Peyer's patch (tissue), 4 donors: ENCODE results near the gene PRR20G. TPM values are rescaled to one million over a fixed set of nuclear protein-coding genes. Genes with fewer than 3 reads are reported as not detected.

Experiments used
- DNase-seq, 3 donors: peaks; one replicate each; pipeline ENCODE4 v3.0.0-alpha.2; 2017 to 2019
- H3K27ac ChIP-seq, 4 donors: fragments of 200-600 bp; sonication (generic); one replicate each; pipeline ENCODE4 v1.5.1; 2016 to 2019
- H3K27me3 ChIP-seq, 2 donors: fragments of 200-600 bp; sonication (generic); one replicate each; pipeline ENCODE4 v1.5.1; 2019
- H3K36me3 ChIP-seq, 3 donors: fragments of 200-600 bp; sonication (generic); one replicate each; pipeline ENCODE4 v1.5.1; 2016 to 2019
- H3K4me1 ChIP-seq, 4 donors: fragments of 200-600 bp; sonication (generic); one replicate each; pipeline ENCODE4 v1.5.1; 2016 to 2019
- H3K4me3 ChIP-seq, 4 donors: fragments of 200-600 bp; sonication (generic); 1 replicate in 3 of 4; 2 replicates in 1 of 4; pipeline ENCODE4 v1.5.1; 2016 to 2019; ENCODE audit warnings: mild to moderate bottlenecking in 1 of 4
- H3K9me3 ChIP-seq, 4 donors: fragments of 200-600 bp; sonication (generic); one replicate each; pipeline ENCODE4 v1.5.1; 2016 to 2019; ENCODE audit warnings: mild to moderate bottlenecking in 1 of 4
- CTCF ChIP-seq, 6 experiments: fragments of 450-650 bp in 4 of 6; fragments of 200-600 bp in 2 of 6; sonication (generic) in 1 of 6; IDR thresholded peaks; one replicate each; pipeline ENCODE4 v1.5.1; 2017 to 2019; ENCODE audit warnings: antibody characterized with exemption in 6 of 6, mild to moderate bottlenecking in 3 of 6, moderate library complexity in 1 of 6
- POLR2A ChIP-seq, 2 donors: fragments of 450-650 bp; IDR thresholded peaks; one replicate each; pipeline ENCODE4 v1.5.1; 2017; ENCODE audit warnings: antibody characterized with exemption in 2 of 2, mild to moderate bottlenecking in 2 of 2, moderate library complexity in 2 of 2
- total RNA-seq, 4 donors: library from RNA; depleted of rRNA; stranded (reverse); fragments of >200 nt; gene quantifications; one replicate each; pipeline ENCODE4 v1.1.0, GENCODE V29; 2016

PRR20G gene
- total RNA-seq, 4 donors from 2014 or later, result not detected

DNA sequence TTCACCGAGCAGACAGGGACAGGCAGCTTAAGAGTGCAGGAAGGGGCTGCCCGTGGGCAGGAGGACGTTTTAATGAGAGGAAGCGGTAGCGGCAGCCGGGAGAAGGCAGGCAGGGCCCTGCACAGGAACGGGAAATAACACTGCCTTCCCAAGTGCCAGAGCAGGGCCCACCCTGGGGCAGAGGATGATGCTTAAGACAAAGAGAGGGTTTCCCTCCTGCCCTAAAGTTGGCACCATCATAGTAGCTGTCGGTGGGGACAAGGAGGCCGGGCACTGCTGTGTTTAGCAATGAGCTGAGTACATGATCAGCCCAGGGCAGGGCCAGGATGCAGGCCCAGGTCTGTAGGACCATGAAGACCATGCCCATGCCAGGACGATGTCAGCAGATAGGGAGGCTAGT lies 21.7 kb downstream of the PRR20G start:
- Histone ChIP-seq H3K9me3 (no peaks in the 10 kb centered on the region), H3K36me3 (no peaks in the 10 kb centered on the region), H3K27me3 (no peaks in the 10 kb centered on the region), H3K4me1 (no peaks in the 10 kb centered on the region), H3K27ac (no peak overlapping the region), H3K4me3 (no peak overlapping the region)
- TF ChIP-seq POLR2A (IDR thresholded peaks at IDR 0.05) (no peak), CTCF (IDR thresholded peaks at IDR 0.05) (no peak)
- DNase-seq, result no peak

DNA sequence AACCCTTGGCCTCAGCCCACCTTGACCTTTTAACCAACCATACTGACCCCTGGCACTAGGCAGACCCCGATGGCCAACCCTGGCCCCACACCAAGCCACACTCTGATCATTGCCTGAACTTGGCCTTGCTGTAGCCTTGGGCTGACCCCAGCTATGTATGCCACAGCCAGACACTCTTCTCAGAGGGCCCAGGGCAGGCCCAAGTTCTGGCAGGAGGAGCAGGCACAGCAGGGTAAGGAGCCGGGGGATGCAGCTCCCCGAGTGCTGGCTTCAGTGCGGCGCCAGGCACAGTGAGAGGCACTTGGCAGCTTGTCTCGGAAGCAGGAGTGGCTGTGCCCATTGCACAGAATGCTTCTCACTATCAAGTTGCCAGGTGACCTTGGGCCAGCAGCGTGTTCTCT lies 22.3 kb downstream of the PRR20G start:
- Histone ChIP-seq H3K4me3 (no peak overlapping the region), H3K9me3 (no peaks in the 10 kb centered on the region), H3K27me3 (no peaks in the 10 kb centered on the region), H3K27ac (no peak overlapping the region), H3K4me1 (no peaks in the 10 kb centered on the region), H3K36me3 (no peaks in the 10 kb centered on the region)
- TF ChIP-seq POLR2A (IDR thresholded peaks at IDR 0.05), result no peak
- no peak for TF ChIP-seq CTCF (IDR thresholded peaks at IDR 0.05)
- DNase-seq, result no peak

- Histone ChIP-seq H3K4me3 (no peak overlapping the region), H3K27ac (no peak overlapping the region), H3K4me1 (no peaks in the 10 kb centered on the region), H3K27me3 (no peaks in the 10 kb centered on the region), H3K36me3 (no peaks in the 10 kb centered on the region), H3K9me3 (no peaks in the 10 kb centered on the region)
- TF ChIP-seq POLR2A (IDR thresholded peaks at IDR 0.05) (no peak), CTCF (IDR thresholded peaks at IDR 0.05) (no peak)
- no peak for DNase-seq
These were observed 22.9 kb downstream of the PRR20G start for GRCh38 chr3:127264794-127265514.

- no peaks in the 10 kb centered on the region for H3K27me3 ChIP-seq
- no peaks in the 10 kb centered on the region for H3K9me3 ChIP-seq
- DNase-seq, result no peak
- TF ChIP-seq POLR2A (IDR thresholded peaks at IDR 0.05), result no peak
- TF ChIP-seq CTCF (IDR thresholded peaks at IDR 0.05), result no peak
- H3K4me1 ChIP-seq, result no peaks in the 10 kb centered on the region
- H3K4me3 ChIP-seq, result no peak overlapping the region
- no peaks in the 10 kb centered on the region for H3K36me3 ChIP-seq
- H3K27ac ChIP-seq, result no peak overlapping the region
These were observed 23.6 kb downstream of the PRR20G start for GRCh38 chr3:127264292-127264691.

GRCh38 chr3:127263586-127264231 lies 24.1 kb downstream of the PRR20G start:
- no peak for TF ChIP-seq CTCF (IDR thresholded peaks at IDR 0.05)
- TF ChIP-seq POLR2A (IDR thresholded peaks at IDR 0.05), result no peak
- H3K4me1 ChIP-seq, result no peaks in the 10 kb centered on the region
- DNase-seq, result no peak
- no peaks in the 10 kb centered on the region for H3K27me3 ChIP-seq
- no peak overlapping the region for H3K4me3 ChIP-seq
- no peak overlapping the region for H3K27ac ChIP-seq
- no peaks in the 10 kb centered on the region for H3K9me3 ChIP-seq
- no peaks in the 10 kb centered on the region for H3K36me3 ChIP-seq
